Keratinocyte (primary cell): ENCODE data around the gene EXOC4. TPM values are rescaled to one million over a fixed set of nuclear protein-coding genes. Genes with fewer than 3 reads are reported as not detected.

Experiments
- DNase-seq: peaks from one replicate; pipeline ENCODE4 v3.0.0-alpha.2; 2011; ENCODE audit warnings: low read depth, missing footprints, low spot score
- FAIRE-seq: peaks from 2 replicates; lab custom pipeline; 2011; peaks lifted over from hg19 to GRCh38; lab: Jason Lieb, UNC
- H2AFZ ChIP-seq: 2 replicates; pipeline ENCODE4 v1.6.0; 2012; ENCODE audit warnings: low read length, control low read depth, inconsistent platforms; ENCODE audit not compliant: control insufficient read depth
- H3K27ac ChIP-seq: 2 replicates; pipeline ENCODE4 v1.5.1; 2011; ENCODE audit warnings: low read length; ENCODE audit not compliant: control insufficient read depth, insufficient read depth
- H3K27me3 ChIP-seq: 3 replicates; pipeline ENCODE4 v1.6.0; 2011; ENCODE audit warnings: low read length; ENCODE audit not compliant: control insufficient read depth, insufficient read depth; ENCODE audit errors: extremely low read depth
- H3K36me3 ChIP-seq, 2 experiments: 2 replicates in 1 of 2; 3 replicates in 1 of 2; pipeline ENCODE4 v1.5.1; 2011; ENCODE audit warnings: low read length in 2 of 2, mild to moderate bottlenecking in 1 of 2; ENCODE audit not compliant: control insufficient read depth in 2 of 2, insufficient read depth in 2 of 2; ENCODE audit errors: extremely low read depth in 1 of 2
- H3K4me1 ChIP-seq: 3 replicates; pipeline ENCODE4 v1.5.1; 2011; ENCODE audit warnings: low read length; ENCODE audit not compliant: control insufficient read depth, insufficient read depth; ENCODE audit errors: extremely low read depth
- H3K4me2 ChIP-seq: 3 replicates; pipeline ENCODE4 v1.6.0; 2011; ENCODE audit warnings: low read depth, low read length; ENCODE audit not compliant: control insufficient read depth, insufficient read depth; ENCODE audit errors: extremely low read depth
- H3K4me3 ChIP-seq, 3 experiments: fragments of 200-600 bp in 1 of 3; sonication (generic) in 1 of 3; 2 replicates in 2 of 3; 3 replicates in 1 of 3; pipeline ENCODE4 v1.5.1; 2011 to 2016; ENCODE audit warnings: low read length in 3 of 3, mild to moderate bottlenecking in 3 of 3, control low read depth in 2 of 3, inconsistent platforms in 1 of 3, low read depth in 1 of 3, mixed read lengths in 1 of 3, mixed run types in 1 of 3, moderate library complexity in 1 of 3; ENCODE audit not compliant: control insufficient read depth in 2 of 3, insufficient read depth in 2 of 3; ENCODE audit errors: extremely low read depth in 1 of 3
- H3K79me2 ChIP-seq: 2 replicates; pipeline ENCODE4 v1.6.0; 2012; ENCODE audit warnings: low read length; ENCODE audit not compliant: control insufficient read depth, insufficient read depth
- H3K9ac ChIP-seq: 3 replicates; pipeline ENCODE4 v1.6.0; 2011; ENCODE audit warnings: low read length; ENCODE audit not compliant: control insufficient read depth, insufficient read depth; ENCODE audit errors: extremely low read depth
- H3K9me1 ChIP-seq: 3 replicates; pipeline ENCODE4 v1.6.0; 2011; ENCODE audit warnings: low read length; ENCODE audit not compliant: control insufficient read depth, insufficient read depth; ENCODE audit errors: extremely low read depth
- H3K9me3 ChIP-seq: 2 replicates; pipeline ENCODE4 v1.5.1; 2012; ENCODE audit warnings: low read depth, low read length; ENCODE audit not compliant: control insufficient read depth
- H4K20me1 ChIP-seq: 3 replicates; pipeline ENCODE4 v1.6.0; 2011; ENCODE audit warnings: low read length; ENCODE audit not compliant: control insufficient read depth, insufficient read depth; ENCODE audit errors: extremely low read depth
- EZH2 ChIP-seq: IDR thresholded peaks from one replicate; pipeline ENCODE4 v1.6.1; 2012; ENCODE audit warnings: inconsistent platforms, mild to moderate bottlenecking, low read length, moderate library complexity
- dilution Hi-C: fragments of 300-500 bp; cut with MboI; formaldehyde crosslinking; loops from one replicate; pipeline ENCODE4 v1.7.0; 2020; ENCODE audit warnings: low sequenced_read_pairs; ENCODE audit not compliant: extremely low pct_ligation_motif_present
- polyA plus RNA-seq, 5 experiments: library from polyadenylated mRNA; depleted of rRNA in 3 of 5; stranded (reverse) in 3 of 5; stranded (forward) in 1 of 5; unstranded in 1 of 5; fragments of >200 nt; gene quantifications; 1 replicate in 1 of 5; 2 replicates in 3 of 5; 3 replicates in 1 of 5; pipeline versions ENCODE4 v1.2.1 to v1.2.3, GENCODE V29; 2011 to 2012; ENCODE audit warnings: missing spikeins in 2 of 5, low read depth in 1 of 5, low replicate concordance in 1 of 5
- TF ChIP-seq, protein P1 (sequence below), 3 experiments: IDR thresholded peaks in 1 of 3; conservative IDR thresholded peaks in 1 of 3; optimal IDR thresholded peaks in 1 of 3; 2 replicates in 2 of 3; 3 replicates in 1 of 3; pipeline versions ENCODE3 to v1.5.1; 2011; ENCODE audit warnings: low read length in 3 of 3, mild to moderate bottlenecking in 3 of 3, moderate library complexity in 2 of 3, control low read depth in 1 of 3, inconsistent platforms in 1 of 3; ENCODE audit not compliant: insufficient read depth in 2 of 3; ENCODE audit errors: extremely low read depth in 1 of 3

The EXOC4 gene
- polyA plus RNA-seq, 1 donor (not counting 4 experiments of a cell fraction or from before 2014, with no cell fraction given) = 52.6 TPM

DNA sequence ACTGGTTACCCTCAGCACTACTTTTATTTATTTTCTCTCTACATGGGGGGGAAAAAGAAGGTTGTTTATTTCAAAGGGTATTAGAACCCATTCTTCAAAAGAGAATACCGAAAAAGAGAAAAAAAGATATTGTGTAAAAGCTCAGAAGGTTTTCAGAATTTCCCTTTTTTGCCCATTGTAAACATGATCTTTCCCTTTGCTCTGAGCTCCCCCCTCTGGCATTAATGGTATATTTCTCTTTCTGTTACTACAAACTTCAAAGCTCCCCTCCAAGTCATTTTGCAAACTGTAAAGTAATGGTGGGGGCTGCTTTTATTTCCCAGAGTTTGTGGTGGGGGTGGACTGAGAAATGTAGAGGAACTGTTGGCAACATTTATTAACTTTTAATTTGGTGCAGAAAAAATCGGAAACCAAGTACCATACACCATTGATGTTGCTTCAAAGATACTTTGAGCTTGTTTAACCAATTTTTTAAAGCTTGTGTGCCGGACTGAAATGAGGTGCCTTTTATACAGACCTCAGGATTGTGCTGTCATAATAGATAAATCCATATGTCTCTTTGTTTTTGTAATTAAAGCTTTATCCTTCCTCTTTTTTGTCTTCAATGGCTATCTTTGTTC lies 181.5 kb downstream of the EXOC4 start:
- no peaks in the 10 kb centered on the region for H3K9me3 ChIP-seq
- H3K79me2 ChIP-seq = no peaks in the 10 kb centered on the region
- DNase-seq = no peak
- no peaks in the 10 kb centered on the region for H4K20me1 ChIP-seq
- no peaks in the 10 kb centered on the region for H3K27me3 ChIP-seq
- peaks cover 26% of the 10 kb centered on the region for H3K4me1 ChIP-seq
- H2AFZ ChIP-seq = no peak overlapping the region
- FAIRE-seq = no peak
- dilution Hi-C loops = no loop called here
- no peak overlapping the region for H3K4me3 ChIP-seq
- no peak overlapping the region for H3K27ac ChIP-seq
- TF ChIP-seq, protein P1, sequence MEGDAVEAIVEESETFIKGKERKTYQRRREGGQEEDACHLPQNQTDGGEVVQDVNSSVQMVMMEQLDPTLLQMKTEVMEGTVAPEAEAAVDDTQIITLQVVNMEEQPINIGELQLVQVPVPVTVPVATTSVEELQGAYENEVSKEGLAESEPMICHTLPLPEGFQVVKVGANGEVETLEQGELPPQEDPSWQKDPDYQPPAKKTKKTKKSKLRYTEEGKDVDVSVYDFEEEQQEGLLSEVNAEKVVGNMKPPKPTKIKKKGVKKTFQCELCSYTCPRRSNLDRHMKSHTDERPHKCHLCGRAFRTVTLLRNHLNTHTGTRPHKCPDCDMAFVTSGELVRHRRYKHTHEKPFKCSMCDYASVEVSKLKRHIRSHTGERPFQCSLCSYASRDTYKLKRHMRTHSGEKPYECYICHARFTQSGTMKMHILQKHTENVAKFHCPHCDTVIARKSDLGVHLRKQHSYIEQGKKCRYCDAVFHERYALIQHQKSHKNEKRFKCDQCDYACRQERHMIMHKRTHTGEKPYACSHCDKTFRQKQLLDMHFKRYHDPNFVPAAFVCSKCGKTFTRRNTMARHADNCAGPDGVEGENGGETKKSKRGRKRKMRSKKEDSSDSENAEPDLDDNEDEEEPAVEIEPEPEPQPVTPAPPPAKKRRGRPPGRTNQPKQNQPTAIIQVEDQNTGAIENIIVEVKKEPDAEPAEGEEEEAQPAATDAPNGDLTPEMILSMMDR (optimal IDR thresholded peaks at IDR 0.05 in 1 of 3, IDR thresholded peaks at IDR 0.05 in 1 of 3, conservative IDR thresholded peaks at IDR 0.05 in 1 of 3; ENCODE audit: extremely low read depth in 1 of 3, insufficient read depth in 2 of 3, low read length in 3 of 3) = peak in 2 of 3 experiments; percentile 32 to 38
- no peak for TF ChIP-seq EZH2
- H3K9ac ChIP-seq = no peak overlapping the region
- peaks cover 0 to 1% of the 10 kb centered on the region in 2 experiments for H3K36me3 ChIP-seq
- H3K9me1 ChIP-seq = no peaks in the 10 kb centered on the region
- H3K4me2 ChIP-seq = no peak overlapping the region

DNA sequence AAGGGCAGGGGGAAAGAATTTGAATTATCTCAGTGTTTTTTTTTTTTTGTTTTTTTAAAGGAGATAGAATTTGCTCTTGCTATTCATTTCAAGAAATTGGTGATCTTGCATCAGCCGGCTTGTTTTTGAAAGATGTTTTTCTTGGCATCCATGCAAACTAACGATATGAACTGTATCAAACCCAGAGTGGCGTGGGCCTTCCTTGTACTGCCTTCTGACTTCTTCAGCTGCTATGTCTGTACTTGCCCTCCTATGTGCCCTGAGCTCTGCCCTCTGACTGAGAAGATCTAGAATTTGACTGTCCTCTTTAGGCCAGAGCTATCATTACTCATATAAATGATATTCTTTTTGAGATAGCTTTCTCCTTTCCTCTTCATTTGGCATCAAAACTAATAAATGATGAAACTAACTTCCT lies 183.1 kb downstream of the EXOC4 start:
- Histone ChIP-seq H3K79me2 (no peaks in the 10 kb centered on the region), H3K27ac (peak overlapping the region; percentile 23), H3K36me3 (no peaks in the 10 kb centered on the region), H3K4me2 (peak overlapping the region; percentile 51), H2AFZ (peak overlapping the region; percentile 24), H3K9me3 (no peaks in the 10 kb centered on the region), H3K4me1 (peaks cover 23% of the 10 kb centered on the region), H3K9ac (peak overlapping the region; percentile 18), H3K9me1 (no peaks in the 10 kb centered on the region), H4K20me1 (no peaks in the 10 kb centered on the region), H3K27me3 (no peaks in the 10 kb centered on the region), H3K4me3 (no peak overlapping the region)
- DNase-seq = no peak
- FAIRE-seq = peak; percentile 69
- no peak for TF ChIP-seq EZH2
- TF ChIP-seq, protein P1 (optimal IDR thresholded peaks at IDR 0.05 in 1 of 3, IDR thresholded peaks at IDR 0.05 in 1 of 3, conservative IDR thresholded peaks at IDR 0.05 in 1 of 3; ENCODE audit: extremely low read depth in 1 of 3, insufficient read depth in 2 of 3, low read length in 3 of 3) = no peak
- dilution Hi-C loops = no loop called here
